GM19193 (cell line): ENCODE data around the gene MRPL42.

Source experiments
- POLR2A ChIP-seq: IDR thresholded peaks from 4 replicates; pipeline ENCODE4 v1.6.1; 2011; ENCODE audit not compliant: insufficient read depth, insufficient read length; ENCODE audit errors: extremely low read depth

MRPL42 gene

DNA sequence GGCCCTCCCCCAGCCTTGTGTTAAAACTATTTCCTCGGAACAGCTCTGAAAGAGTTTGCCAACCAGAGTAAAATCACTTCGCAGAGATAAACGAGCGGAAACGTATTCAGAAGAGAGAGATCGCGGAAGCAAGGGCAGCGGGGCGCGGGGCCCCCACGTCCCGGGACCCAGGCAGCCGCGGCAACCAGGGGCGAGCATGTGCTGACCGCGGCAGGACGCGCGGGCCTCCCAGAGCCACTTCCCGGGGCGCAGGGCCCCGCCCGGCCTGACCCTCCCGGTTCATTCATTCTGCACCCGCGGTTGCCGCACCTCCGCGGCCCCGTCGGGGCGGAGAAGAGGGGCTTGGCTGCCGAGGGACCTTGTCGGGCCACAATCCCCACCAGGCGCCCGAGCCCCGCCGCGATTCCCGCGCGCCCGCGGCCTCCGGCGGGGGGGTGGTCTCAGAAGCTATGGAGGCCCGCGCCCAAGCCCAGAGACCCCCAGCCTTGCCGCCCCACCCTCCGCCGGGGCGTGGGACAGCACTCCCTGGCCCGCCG lies 26.2 kb upstream of the MRPL42 start:
- no peak for TF ChIP-seq POLR2A

DNA sequence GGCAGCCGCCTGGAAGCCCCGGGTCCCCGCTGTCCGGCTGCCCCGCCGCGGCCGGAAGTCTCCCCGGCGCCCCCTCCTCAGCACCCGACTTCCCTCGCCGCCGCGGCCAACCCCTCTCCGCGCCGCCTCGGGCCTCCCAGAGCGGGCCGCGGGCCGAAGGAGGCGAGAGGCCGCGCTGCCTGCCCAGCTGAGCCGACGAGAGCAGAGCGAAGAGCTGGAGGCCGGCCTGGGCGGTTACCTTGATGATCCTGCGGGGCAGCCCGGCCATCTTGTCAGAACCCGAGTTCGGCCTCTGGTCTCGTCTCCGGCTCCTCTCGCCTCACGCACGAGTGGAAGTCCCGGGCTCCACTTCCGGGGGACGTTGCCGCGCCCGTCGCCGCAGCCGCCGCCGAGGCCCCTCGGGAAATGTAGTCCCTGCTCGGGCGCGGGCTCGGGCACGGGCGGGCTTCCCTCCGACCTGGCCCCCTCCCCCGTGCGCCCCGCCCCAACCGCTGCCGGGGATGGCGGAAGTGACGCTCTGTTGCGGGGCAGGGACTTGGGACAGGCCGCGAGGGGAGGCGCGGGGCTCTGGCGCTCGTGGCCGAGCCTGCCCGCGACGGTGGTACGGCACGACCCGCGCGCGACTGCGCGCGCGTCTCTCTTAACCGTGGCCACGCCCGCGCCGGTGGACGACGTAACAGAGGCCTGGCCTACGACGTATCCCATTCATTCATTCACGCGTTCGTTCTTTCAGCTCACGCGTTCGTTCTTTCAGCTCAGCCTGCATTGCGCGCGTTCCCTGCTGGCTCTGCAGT lies 25.5 kb upstream of the MRPL42 start, which contains the start of gene UBE2N:
UBE2N (minus strand) TSS at position 331 of the 794 bp plus-strand sequence; CDS start at position 268, 63 bp downstream.
- TF ChIP-seq POLR2A: peak; percentile 88

DNA sequence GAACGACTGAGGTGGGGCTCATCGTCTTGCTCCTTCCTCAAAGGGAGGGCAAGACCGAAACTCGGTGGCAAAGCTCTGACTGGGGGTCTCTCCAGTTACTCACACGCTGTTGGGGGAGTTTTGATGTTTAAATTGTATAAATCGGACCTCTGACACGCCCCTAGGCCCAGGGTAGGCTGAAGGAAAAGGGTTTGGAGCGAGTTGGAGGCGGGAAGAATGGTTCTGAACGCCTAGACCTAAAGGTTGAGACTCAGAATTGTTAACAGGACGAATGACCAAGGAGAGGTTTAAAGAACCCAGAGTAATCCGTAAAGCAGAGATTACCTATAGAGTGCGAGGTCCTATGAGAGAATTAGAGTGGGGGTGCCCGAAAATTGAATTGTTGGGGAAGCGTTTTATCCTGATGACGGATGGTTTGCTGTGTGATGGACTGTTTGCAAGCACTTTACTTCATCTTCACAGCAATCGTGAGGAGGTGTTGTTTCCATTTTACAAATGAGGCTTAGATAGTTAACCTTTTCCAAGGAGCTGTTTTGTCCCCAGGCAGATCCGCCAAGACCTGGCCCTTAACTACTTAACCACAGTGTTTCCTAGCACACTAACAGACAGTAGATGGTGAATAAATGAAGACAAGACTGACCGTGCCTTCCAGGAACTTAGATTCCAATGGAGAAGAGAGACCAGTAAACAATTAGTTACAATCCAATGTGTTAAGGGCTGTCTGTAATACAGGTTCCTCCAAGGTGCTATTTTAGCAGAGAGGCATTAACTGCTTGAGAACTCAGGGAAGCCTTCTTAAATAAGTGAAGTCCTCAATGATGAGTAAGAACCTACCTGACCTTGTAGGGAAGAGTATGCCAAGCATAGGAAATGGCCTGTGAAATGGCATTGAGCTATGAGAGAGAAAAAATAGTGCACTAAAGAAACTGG lies 24.6 kb upstream of the MRPL42 start:
- TF ChIP-seq POLR2A: no peak

DNA sequence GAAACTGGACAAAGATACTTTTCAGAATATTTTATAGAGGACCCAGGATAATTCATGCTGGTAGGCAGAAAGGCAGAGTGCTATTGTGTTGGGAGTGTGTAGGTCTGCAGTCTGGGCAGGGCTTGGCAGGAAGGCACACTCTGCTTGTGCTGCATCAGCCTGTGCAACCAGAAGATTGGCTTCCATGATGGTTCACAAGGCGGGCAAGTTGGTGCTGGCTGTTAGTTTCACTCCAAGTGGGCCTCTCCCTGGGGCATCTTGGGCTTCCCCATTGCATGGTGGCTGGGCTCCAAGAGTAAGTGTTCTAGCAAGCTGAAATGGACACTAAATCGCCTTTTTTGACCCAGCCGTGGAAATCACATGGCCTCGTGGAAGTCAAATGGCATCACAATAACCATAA lies 23.7 kb upstream of the MRPL42 start:
- TF ChIP-seq POLR2A: no peak

DNA sequence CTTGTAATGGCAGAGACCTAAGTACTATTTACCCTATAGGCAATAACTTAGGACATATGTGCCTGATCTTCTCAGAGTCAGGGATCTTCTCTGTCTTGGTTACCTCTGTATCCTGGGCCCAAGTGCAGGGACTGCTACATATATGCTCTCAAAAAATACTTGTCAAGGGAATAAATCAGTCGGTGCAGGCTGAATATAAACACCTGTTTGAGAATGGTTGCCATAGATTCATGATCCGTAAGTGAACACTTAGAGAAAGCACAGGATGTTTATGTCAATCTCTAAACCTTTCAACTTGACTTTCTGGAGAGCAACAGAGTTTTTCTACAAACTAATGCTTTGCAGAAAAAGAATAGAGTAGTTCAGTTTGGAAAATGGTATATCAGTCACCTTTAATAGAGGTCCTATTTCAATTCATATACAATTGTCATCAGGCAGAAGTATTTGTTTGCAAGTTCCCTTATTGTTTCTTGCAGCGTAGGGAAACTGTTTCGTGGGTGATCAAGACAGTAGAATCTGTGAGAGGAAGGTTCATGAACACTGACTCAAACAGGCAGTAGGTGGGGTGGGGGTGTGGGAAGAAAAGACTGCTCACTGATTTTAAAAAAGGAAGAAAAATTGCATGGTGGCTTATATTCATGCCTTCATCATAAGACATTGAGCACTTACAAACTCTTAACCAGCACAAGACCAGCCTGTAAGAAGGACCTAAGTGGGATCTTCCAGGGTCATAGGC lies 19.6 kb upstream of the MRPL42 start:
- no peak for TF ChIP-seq POLR2A

DNA sequence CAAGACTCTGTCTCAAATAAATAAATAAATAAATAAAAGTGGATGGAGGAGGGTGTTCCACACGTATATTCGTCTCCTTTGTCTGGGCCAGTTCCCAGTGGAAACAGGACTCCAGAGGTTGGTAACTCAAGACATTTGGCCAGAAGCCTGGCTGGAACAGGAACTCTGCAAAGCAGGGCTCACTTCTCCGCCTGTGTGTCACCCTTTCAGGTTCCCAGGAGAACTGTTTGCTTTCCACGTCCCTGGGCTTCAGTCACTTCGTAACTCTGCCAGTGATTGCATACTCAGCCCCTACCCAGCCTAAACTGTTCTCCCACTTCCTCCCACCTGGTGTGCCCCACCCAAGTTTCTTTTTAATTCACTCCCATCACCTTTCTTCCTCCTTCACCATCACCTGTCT lies 18.5 kb upstream of the MRPL42 start:
- TF ChIP-seq POLR2A: no peak

DNA sequence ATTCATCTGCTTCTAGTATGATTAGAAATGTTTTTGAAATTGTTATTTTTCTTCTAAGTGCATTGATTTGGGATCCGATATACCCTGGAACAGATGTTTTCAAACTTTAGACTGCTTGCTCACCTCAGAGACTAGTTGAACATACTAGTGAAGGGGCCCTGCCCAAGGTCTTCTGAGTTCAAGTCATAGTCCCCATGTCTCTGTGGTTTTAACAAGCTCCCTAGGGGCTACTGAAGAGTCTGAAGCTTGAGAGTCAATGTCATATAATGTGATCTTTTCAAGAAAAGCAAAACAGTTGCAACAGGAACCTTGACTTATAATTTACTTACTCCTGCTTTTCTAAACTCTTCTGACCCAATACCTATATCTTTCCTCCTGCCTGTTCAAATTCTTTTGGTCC lies 18.0 kb upstream of the MRPL42 start:
- TF ChIP-seq POLR2A: no peak

DNA sequence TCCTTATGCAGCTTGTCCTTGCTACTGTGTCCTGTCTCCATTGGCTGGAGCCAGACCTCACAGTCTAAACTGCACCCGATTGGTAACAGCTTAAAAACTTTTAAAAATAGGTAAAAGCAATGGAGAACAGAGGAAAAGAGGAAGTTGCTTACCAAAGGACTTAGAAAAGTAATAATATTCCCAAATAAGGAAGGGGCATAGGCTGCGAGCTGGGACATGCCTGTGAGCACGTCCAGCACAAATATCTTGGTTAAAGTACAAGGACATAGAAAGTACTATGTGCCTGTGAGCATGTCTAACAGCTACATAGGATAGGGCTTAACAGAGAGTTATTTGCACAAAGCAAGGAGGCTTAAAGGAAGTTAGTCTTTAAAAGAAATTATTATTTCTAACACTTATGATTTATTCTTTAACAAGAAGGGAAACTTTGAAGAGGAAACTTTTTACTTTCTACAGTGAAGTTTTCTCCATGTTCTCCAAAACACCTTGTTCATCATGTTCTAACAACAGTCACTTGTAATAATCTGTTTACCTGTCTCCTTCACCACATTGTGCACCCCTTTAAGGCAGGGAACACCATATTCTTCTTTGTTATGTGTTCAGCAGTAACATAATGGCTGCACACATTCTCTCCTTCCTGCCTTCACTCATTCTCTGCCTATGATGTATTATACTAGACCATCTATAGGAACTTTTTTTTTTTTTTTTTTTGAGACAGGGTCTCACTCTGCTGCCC lies 15.7 kb upstream of the MRPL42 start:
- TF ChIP-seq POLR2A: no peak

DNA sequence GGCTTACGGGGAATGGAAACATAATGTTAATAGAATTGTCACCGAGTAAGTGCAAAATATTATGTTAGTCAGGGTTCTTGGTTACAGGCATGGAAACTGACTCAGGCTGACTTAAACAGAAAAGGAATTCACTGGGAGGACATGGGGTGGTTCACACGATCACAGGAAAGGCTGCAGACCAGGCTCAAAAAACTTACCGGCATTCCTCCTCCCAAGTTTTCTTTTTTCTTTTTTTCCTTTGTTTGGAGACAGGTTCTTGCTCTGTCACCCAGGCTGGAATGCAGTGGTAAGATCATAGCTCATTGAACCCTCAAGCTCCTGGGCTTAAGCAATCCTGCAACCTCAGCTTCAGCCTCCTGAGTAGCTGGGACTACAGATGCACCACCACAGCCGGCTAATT lies 13.7 kb upstream of the MRPL42 start:
- no peak for TF ChIP-seq POLR2A

DNA sequence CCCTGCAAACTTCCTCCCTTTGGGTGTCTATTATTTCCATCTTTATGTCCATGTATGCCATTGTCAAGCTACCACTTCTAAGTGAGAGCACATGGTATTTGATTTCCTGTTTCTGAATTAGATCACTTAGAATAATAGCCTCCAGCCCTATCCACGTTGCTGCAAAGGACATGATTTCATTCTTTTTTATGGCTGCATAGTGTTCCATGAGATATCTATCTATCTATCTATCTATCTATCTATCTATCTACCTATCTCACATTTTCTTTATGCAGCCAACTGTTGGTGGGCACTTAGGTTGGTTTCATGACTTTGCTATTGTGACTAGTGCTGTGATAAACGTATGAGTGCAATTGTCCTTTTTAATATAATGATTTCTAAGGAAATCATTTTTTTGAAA lies 11.2 kb upstream of the MRPL42 start:
- TF ChIP-seq POLR2A: no peak

DNA sequence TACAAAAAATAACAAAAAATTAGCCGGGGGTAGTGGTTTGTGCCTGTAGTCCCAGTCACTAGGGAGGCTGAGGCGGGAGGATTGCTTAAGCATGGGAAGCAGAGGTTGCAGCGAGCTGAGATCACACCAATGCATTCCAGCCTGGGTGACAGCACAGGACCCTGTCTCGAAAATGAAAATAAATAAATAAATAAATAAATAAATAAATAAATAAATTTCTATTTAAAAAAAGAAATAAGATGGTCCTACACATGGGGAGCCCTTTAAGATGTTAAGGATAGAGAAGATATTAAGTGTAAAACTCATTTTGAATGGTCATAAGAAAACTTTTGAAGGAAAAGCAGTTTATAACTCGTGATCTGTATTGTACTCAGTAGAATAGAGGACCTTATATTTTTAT lies 8.2 kb upstream of the MRPL42 start:
- TF ChIP-seq POLR2A: no peak

DNA sequence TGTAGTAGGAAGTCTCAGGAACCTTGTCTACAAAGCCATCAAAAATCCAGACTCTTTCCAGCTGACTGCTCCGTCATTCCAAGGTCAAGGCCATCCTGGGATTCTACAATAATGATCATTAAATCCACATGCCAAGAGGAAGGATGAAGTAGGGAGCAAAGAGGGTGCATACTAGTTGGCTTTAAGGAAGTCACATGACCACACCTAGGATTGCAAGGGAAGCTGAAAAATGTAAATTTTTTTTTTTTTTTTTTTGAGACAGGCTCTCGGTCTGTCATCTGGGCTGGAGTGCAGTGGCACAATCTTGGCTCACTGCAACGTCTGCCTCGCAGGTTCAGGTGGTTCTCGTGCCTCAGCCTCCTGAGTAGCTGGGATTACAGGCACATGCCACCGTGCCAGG lies 7.3 kb upstream of the MRPL42 start:
- TF ChIP-seq POLR2A: no peak

DNA sequence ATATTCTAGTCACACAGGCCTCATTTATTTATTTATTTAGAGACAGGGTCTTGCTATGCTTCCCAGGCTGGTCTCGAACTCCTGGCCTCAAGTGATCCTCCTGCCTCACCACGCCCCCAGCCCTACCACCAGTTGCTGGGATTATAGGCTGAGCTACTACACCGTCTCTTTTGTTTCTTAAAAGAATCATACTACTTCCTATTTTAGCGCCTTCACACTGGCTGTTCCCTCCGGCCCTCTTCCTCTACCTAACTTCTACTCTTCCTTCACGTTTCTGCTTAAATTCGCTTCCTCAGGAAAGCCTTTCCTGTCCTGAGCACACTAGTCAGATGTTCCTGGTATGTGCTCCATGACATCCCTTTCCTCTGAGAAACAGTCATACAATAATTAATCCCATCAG lies 6.4 kb upstream of the MRPL42 start:
- TF ChIP-seq POLR2A: no peak

DNA sequence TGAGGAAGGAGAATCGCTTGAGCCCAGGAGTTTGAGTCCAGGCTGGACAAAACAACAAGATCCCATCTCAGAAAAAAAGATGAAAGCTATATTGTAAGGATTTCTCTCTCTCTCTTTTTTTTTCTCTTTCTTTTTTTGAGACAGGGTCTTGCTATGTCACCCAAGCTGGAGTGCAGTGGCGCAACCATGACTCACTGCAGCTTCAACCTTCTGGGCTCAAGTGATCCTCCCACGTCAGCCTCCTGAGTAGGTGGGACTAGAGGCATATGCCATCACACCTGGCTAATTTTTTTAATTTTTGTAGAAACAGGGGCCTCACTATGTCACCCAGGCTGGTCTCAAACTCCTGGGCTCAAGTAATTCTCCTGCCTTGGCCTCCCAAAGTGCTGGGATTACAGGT lies 5.8 kb upstream of the MRPL42 start:
- no peak for TF ChIP-seq POLR2A
